K562 (cell line): ENCODE measurements around the gene LTK. TPM values are rescaled to one million over a fixed set of nuclear protein-coding genes. Genes with fewer than 3 reads are reported as not detected.

ENCODE experiments used
- ATAC-seq: fragments of 200-7000 bp; cut with Tn5 transposase; 3 replicates; pipeline ENCODE4 v1.9.1; 2020; ENCODE audit warnings: moderate library complexity
- BruUV-seq: library from RNA; stranded (reverse); fragments of 400-500 nt; replicated peaks from 2 replicates; lab custom pipeline; 2021; lab: Mats Ljungman, UMichigan
- CTCF ChIA-PET: fragments of 300-600 bp; formaldehyde crosslinking; extraction: SDS; loops from one replicate; lab custom pipeline; 2021; ENCODE audit warnings: low intra/inter-chr PET ratio; lab: Yijun Ruan, JAX
- POLR2A ChIA-PET: fragments of 300-600, 350-650 bp; sonication (Branson Sonifier 250); formaldehyde crosslinking; extraction: SDS; loops from one replicate; lab custom pipeline; 2021; ENCODE audit warnings: antibody characterized with exemption, inconsistent platforms; lab: Yijun Ruan, JAX
- DNase-seq, 4 experiments: peaks; one replicate each; pipeline versions ENCODE4 v3.0.0 to v3.0.0-alpha.2; 2011 to 2018; ENCODE audit warnings: low spot score in 3 of 4, mixed read lengths in 3 of 4; ENCODE audit errors: extremely low read depth in 1 of 4
- FAIRE-seq: peaks from 2 replicates; lab custom pipeline; 2011; peaks lifted over from hg19 to GRCh38; lab: Jason Lieb, UNC
- H2AFZ ChIP-seq: 2 replicates; pipeline ENCODE4 v1.6.0; 2011; ENCODE audit warnings: low read depth, low read length, control low read depth, inconsistent platforms
- H3K27ac ChIP-seq: fragments of 200-600 bp; 3 replicates; pipeline ENCODE4 v1.8.0; 2011; ENCODE audit warnings: low read depth, mild to moderate bottlenecking, control low read depth, inconsistent platforms, low read length, moderate library complexity, mixed read lengths; ENCODE audit errors: extremely low read depth
- H3K27me3 ChIP-seq, 2 experiments: fragments of 300-600 bp in 1 of 2; 2 replicates in 1 of 2; 3 replicates in 1 of 2; pipeline versions ENCODE4 v1.6.0 to v1.8.0; 2011; ENCODE audit warnings: inconsistent platforms in 2 of 2, low read length in 2 of 2, mild to moderate bottlenecking in 1 of 2, mixed read lengths in 1 of 2, moderate library complexity in 1 of 2; ENCODE audit not compliant: control insufficient read depth in 2 of 2, insufficient read depth in 2 of 2
- H3K36me3 ChIP-seq: fragments of 300-600 bp; 3 replicates; pipeline ENCODE4 v1.8.0; 2011; ENCODE audit warnings: mild to moderate bottlenecking, low read length, inconsistent platforms; ENCODE audit not compliant: control insufficient read depth, insufficient read depth
- H3K4me1 ChIP-seq, 2 experiments: fragments of 200-600 bp in 1 of 2; replicated peaks in 1 of 2; 2 replicates in 1 of 2; 3 replicates in 1 of 2; pipeline versions ENCODE4 v1.5.1 to v1.8.0; 2011; ENCODE audit warnings: inconsistent platforms in 2 of 2, low read length in 2 of 2, mild to moderate bottlenecking in 1 of 2, mixed read lengths in 1 of 2, moderate library complexity in 1 of 2; ENCODE audit not compliant: control insufficient read depth in 2 of 2, insufficient read depth in 2 of 2
- H3K4me2 ChIP-seq: 2 replicates; pipeline ENCODE4 v1.6.1; 2011; ENCODE audit warnings: low read length, control low read depth, inconsistent platforms, mixed read lengths; ENCODE audit not compliant: insufficient read depth
- H3K4me3 ChIP-seq: fragments of 200-600 bp; sonication (generic), shearing (Covaris generic); 2 replicates; pipeline ENCODE4 v1.5.1; 2016; ENCODE audit warnings: control low read depth, inconsistent platforms
- H3K79me2 ChIP-seq: fragments of 200-600 bp; 3 replicates; pipeline ENCODE4 v1.8.0; 2011; ENCODE audit warnings: low read length, inconsistent platforms; ENCODE audit not compliant: control insufficient read depth, insufficient read depth
- H3K9ac ChIP-seq, 2 experiments: 2 replicates each; pipeline versions ENCODE4 v1.6.0 to v1.6.1; 2011; ENCODE audit warnings: low read depth in 2 of 2, low read length in 2 of 2, control low read depth in 1 of 2, inconsistent platforms in 1 of 2, mild to moderate bottlenecking in 1 of 2, mixed read lengths in 1 of 2; ENCODE audit not compliant: insufficient read depth in 1 of 2
- H3K9me1 ChIP-seq: one replicate; pipeline ENCODE4 v1.6.0; 2011; ENCODE audit warnings: inconsistent platforms, mild to moderate bottlenecking, low read length, moderate library complexity; ENCODE audit not compliant: control insufficient read depth, insufficient read depth
- H3K9me3 ChIP-seq: replicated peaks from 2 replicates; pipeline ENCODE4 v1.5.1; 2011; ENCODE audit warnings: low read depth, low read length, inconsistent platforms; ENCODE audit not compliant: control insufficient read depth, insufficient read depth
- H4K20me1 ChIP-seq: replicated peaks from 2 replicates; pipeline ENCODE4 v1.6.1; 2011; ENCODE audit warnings: low read length, inconsistent platforms, mixed read lengths; ENCODE audit not compliant: control insufficient read depth, insufficient read depth
- BCOR ChIP-seq: fragments of 450-650 bp; IDR thresholded peaks from 2 replicates; pipeline ENCODE4 v1.6.1; 2016
- DNMT1 ChIP-seq: fragments of 450-650 bp; IDR thresholded peaks from 2 replicates; pipeline ENCODE4 v1.6.1; 2016; ENCODE audit warnings: antibody characterized with exemption, mild to moderate bottlenecking
- FOXA1 ChIP-seq: fragments of 450-650 bp; IDR thresholded peaks from 2 replicates; pipeline ENCODE4 v1.6.1; 2016; ENCODE audit warnings: mild to moderate bottlenecking, borderline replicate concordance
- KLF16 ChIP-seq: IDR thresholded peaks from 2 replicates; pipeline ENCODE4 v1.6.1; 2016; ENCODE audit warnings: antibody characterized with exemption
- TEAD4 ChIP-seq, 2 experiments: sonication (generic) in 1 of 2; formaldehyde crosslinking in 1 of 2; IDR thresholded peaks; 2 replicates each; pipeline versions ENCODE4 v1.6.1 to v1.8.0; 2012 to 2022; ENCODE audit warnings: borderline replicate concordance in 1 of 2, inconsistent platforms in 1 of 2, low read length in 1 of 2, mild to moderate bottlenecking in 1 of 2, missing genetic modification reagents in 1 of 2
- THRA ChIP-seq: fragments of 450-650 bp; IDR thresholded peaks from 2 replicates; pipeline ENCODE4 v1.6.1; 2017; ENCODE audit warnings: mild to moderate bottlenecking, moderate library complexity
- ZC3H4 ChIP-seq: sonication (generic); formaldehyde crosslinking; IDR thresholded peaks from 2 replicates; pipeline ENCODE4 v1.9.0; 2021; ENCODE audit warnings: missing genetic modification reagents, borderline replicate concordance
- WGBS: fragments of 100-300 bp; shearing (Covaris generic); methylation state at CpG from one replicate; pipeline ENCODE4 v1.1.6; 2016; ENCODE audit warnings: low coverage, mixed read lengths; ENCODE audit not compliant: insufficient coverage; ENCODE audit errors: missing lambda C conversion rate; 5-methylcytosine and 5-hydroxymethylcytosine counted together
- in situ Hi-C: fragments of 300-500 bp; cut with MboI; formaldehyde crosslinking; loops from 4 replicates; pipeline ENCODE4 v1.15.0; 2018; ENCODE audit warnings: inconsistent platforms, mixed read lengths
- intact Hi-C: fragments of 100-400 bp; cut with micrococcal nuclease; formaldehyde crosslinking; loops from 2 replicates; pipeline ENCODE4 v1.14.2; 2022
- polyA plus RNA-seq, 8 experiments: library from polyadenylated mRNA; depleted of rRNA in 4 of 8; stranded (reverse) in 5 of 8; unstranded in 3 of 8; fragments of >200 nt; fragmentation: Nextera tagmentation in 2 of 8; fragmentation: Illumina TruSeq in 1 of 8; extraction: Ambion mirVana in 2 of 8; extraction: Trizol in 1 of 8; gene quantifications; 2 replicates each; pipeline versions ENCODE4 v1.2.1 to v1.2.3, GENCODE V29; 2011 to 2014; ENCODE audit warnings: inconsistent platforms in 1 of 8, missing spikeins in 1 of 8
- total RNA-seq, 7 experiments: library from RNA; depleted of rRNA in 6 of 7; stranded (reverse); fragments of >200 nt in 6 of 7; fragmentation: Illumina TruSeq in 2 of 7; extraction: Trizol in 2 of 7; gene quantifications; 2 replicates each; pipeline versions ENCODE4 v1.2.1 to v1.2.3, GENCODE V29; 2011 to 2021; ENCODE audit warnings: low replicate concordance in 1 of 7

Gene LTK
- total and polyA plus RNA-seq, 9 of the 15 experiments (the other 6 are each of a cell fraction or from before 2014, with no cell fraction given): 0.25 to 4.4 (median 1.8) TPM

DNA sequence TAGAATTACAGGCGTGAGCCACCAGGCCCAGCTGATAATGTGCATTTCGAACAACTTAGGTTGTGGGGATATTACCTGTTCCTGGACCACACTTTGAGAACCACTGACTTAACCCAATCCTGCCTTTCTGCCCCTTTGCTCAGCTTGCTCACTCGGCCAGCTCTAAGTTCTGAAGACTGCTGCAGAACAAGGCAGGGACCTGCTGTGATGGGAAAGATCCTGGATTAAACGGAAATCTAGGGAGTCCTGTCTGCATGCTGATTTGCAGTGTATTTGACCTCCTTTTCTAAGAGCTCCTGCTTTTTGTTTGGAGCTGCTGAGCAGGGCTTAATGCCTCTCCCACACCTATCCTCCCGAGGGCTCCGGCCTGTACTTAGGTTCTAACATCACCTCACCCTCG lies 2.9 kb downstream of the LTK start:
- Histone ChIP-seq H3K4me1 (peaks cover 9 to 30% of the 10 kb centered on the region in 2 experiments; a peak in 4 of 5 replicates), H3K9ac (no peak overlapping the region), H3K4me3 (no peak overlapping the region), H3K27ac (no peak overlapping the region), H3K9me3 (no peaks in the 10 kb centered on the region), H3K9me1 (peaks cover 3% of the 10 kb centered on the region), H3K27me3 (no peaks in the 10 kb centered on the region), H4K20me1 (no peaks in the 10 kb centered on the region), H3K4me2 (no peak overlapping the region), H2AFZ (no peak overlapping the region), H3K36me3 (no peaks in the 10 kb centered on the region), H3K79me2 (no peaks in the 10 kb centered on the region; the same call in 2 of the 3 replicates)
- TF ChIP-seq THRA: no peak
- no peak for TF ChIP-seq TEAD4 (IDR thresholded peaks at IDR 0.05; ENCODE audit: low read length)
- TF ChIP-seq TEAD4 (CRISPR knock-in tag; IDR thresholded peaks at IDR 0.05; ENCODE audit: borderline replicate concordance): no peak
- no peak for TF ChIP-seq KLF16
- TF ChIP-seq BCOR: no peak
- TF ChIP-seq FOXA1: no peak
- no peak for TF ChIP-seq ZC3H4 (CRISPR knock-in tag)
- TF ChIP-seq DNMT1: no peak
- WGBS: 67% methylated on average over 5 of the region's 7 CpGs
- no peak for ATAC-seq
- no peak for DNase-seq
- ChIA-PET CTCF (no interaction called here), POLR2A (interaction anchor here (1.0 to 1.6 kb wide), 3 partner anchors 12 to 45 kb away, joined by 3 to 5 read pairs (median 4); no protein-coding TSS in a partner anchor)
- in situ Hi-C loops: no loop called here
- FAIRE-seq: no peak
- no TSS peak for BruUV-seq
- intact Hi-C loops: no loop called here
